GM12878 (cell line): ENCODE data around the gene GID8. TPM values are rescaled to one million over a fixed set of nuclear protein-coding genes. Genes with fewer than 3 reads are reported as not detected.

Experiments
- ATAC-seq: fragments of 200-7000 bp; cut with Tn5 transposase; 3 replicates; pipeline ENCODE4 v1.9.1; 2020; ENCODE audit warnings: mild to moderate bottlenecking, moderate library complexity
- BruUV-seq: library from RNA; stranded (reverse); fragments of 400-500 nt; replicated peaks from 2 replicates; lab custom pipeline; 2021; lab: Mats Ljungman, UMichigan
- CTCF ChIA-PET: fragments of 300-600 bp; sonication (Branson Sonifier 250); formaldehyde crosslinking; extraction: SDS; loops from one replicate; lab custom pipeline; 2021; ENCODE audit warnings: inconsistent platforms; lab: Yijun Ruan, JAX
- POLR2A ChIA-PET: fragments of 350-600 bp; formaldehyde crosslinking; extraction: SDS; loops from one replicate; lab custom pipeline; 2021; ENCODE audit warnings: inconsistent platforms; lab: Charles Lee
- RAD21 ChIA-PET: fragments of 300-600 bp; sonication (Branson Sonifier 250); formaldehyde crosslinking; loops from one replicate; lab custom pipeline; 2023; ENCODE audit warnings: antibody characterized with exemption; ENCODE audit not compliant: unreplicated experiment; lab: Charles Lee
- SMC1A ChIA-PET: fragments of 300-600 bp; sonication (Branson Sonifier 250); formaldehyde crosslinking; loops from one replicate; lab custom pipeline; 2023; ENCODE audit not compliant: unreplicated experiment, uncharacterized antibody; lab: Charles Lee
- DNase-seq: peaks from one replicate; pipeline ENCODE4 v3.0.0-alpha.2; 2011; ENCODE audit warnings: low read depth, low spot score
- FAIRE-seq: peaks from 3 replicates; lab custom pipeline; 2011; peaks lifted over from hg19 to GRCh38; lab: Jason Lieb, UNC
- H2AFZ ChIP-seq: 2 replicates; pipeline ENCODE4 v1.6.0; 2011; ENCODE audit warnings: low read depth, low read length, control low read depth; ENCODE audit not compliant: control insufficient read depth
- H3K27ac ChIP-seq: 2 replicates; pipeline ENCODE4 v1.5.1; 2011; ENCODE audit warnings: control low read depth; ENCODE audit not compliant: control insufficient read depth, insufficient read depth
- H3K27me3 ChIP-seq, 2 experiments: replicated peaks in 1 of 2; 2 replicates each; pipeline versions ENCODE4 v1.6.0 to v1.6.1; 2011; ENCODE audit warnings: low read length in 1 of 2; ENCODE audit not compliant: control insufficient read depth in 2 of 2, insufficient read depth in 2 of 2
- H3K36me3 ChIP-seq, 2 experiments: 2 replicates each; pipeline ENCODE4 v1.5.1; 2011; ENCODE audit warnings: low read length in 1 of 2; ENCODE audit not compliant: control insufficient read depth in 2 of 2, insufficient read depth in 2 of 2
- H3K4me1 ChIP-seq: 2 replicates; pipeline ENCODE4 v1.6.1; 2011; ENCODE audit warnings: mild to moderate bottlenecking, low read length, moderate library complexity, mixed read lengths; ENCODE audit not compliant: control insufficient read depth, insufficient read depth
- H3K4me2 ChIP-seq: 2 replicates; pipeline ENCODE4 v1.6.0; 2011; ENCODE audit warnings: control low read depth; ENCODE audit not compliant: control insufficient read depth, insufficient read depth
- H3K4me3 ChIP-seq: fragments of 200-600 bp; sonication (generic); 2 replicates; pipeline ENCODE4 v1.5.1; 2016
- H3K79me2 ChIP-seq: 2 replicates; pipeline ENCODE4 v1.6.0; 2011; ENCODE audit warnings: low read length; ENCODE audit not compliant: control insufficient read depth, insufficient read depth
- H3K9ac ChIP-seq: 2 replicates; pipeline ENCODE4 v1.8.0; 2011; ENCODE audit warnings: low read length, control low read depth, mixed read lengths; ENCODE audit not compliant: control insufficient read depth, insufficient read depth
- H3K9me3 ChIP-seq: replicated peaks from 3 replicates; pipeline ENCODE4 v1.5.1; 2011; ENCODE audit warnings: mild to moderate bottlenecking, low read length; ENCODE audit not compliant: control insufficient read depth, insufficient read depth
- H4K20me1 ChIP-seq: 2 replicates; pipeline ENCODE4 v1.6.0; 2011; ENCODE audit not compliant: control insufficient read depth, insufficient read depth
- BCL3 ChIP-seq: IDR thresholded peaks from 2 replicates; pipeline ENCODE4 v1.6.1; 2011; ENCODE audit warnings: borderline replicate concordance, low read depth, mild to moderate bottlenecking, moderate library complexity, low read length; ENCODE audit not compliant: insufficient read depth, poor library complexity, severe bottlenecking
- CBX3 ChIP-seq: fragments of 200-600 bp; sonication (generic); IDR thresholded peaks from 2 replicates; pipeline ENCODE4 v1.6.1; 2016; ENCODE audit warnings: low read depth, borderline replicate concordance
- GATAD2B ChIP-seq: fragments of 450-650 bp; conservative IDR thresholded peaks from 2 replicates; pipeline ENCODE4 v1.6.1; 2017; ENCODE audit warnings: low read depth, mild to moderate bottlenecking, moderate library complexity
- NFYB ChIP-seq: IDR thresholded peaks from 2 replicates; pipeline ENCODE4 v1.6.1; 2011; ENCODE audit warnings: low read depth, mild to moderate bottlenecking, low read length, improper control_type of control experiment, moderate library complexity; ENCODE audit not compliant: insufficient read depth
- RCOR1 ChIP-seq: conservative IDR thresholded peaks from 2 replicates; pipeline ENCODE4 v1.6.1; 2012; ENCODE audit warnings: low read depth, low read length, improper control_type of control experiment
- RFX5 ChIP-seq: IDR thresholded peaks from 2 replicates; pipeline ENCODE4 v1.6.1; 2011; ENCODE audit warnings: low read depth, low read length, improper control_type of control experiment
- SIX5 ChIP-seq: IDR thresholded peaks from 2 replicates; pipeline ENCODE4 v1.6.1; 2011; ENCODE audit warnings: mild to moderate bottlenecking, low read depth, low read length, moderate library complexity; ENCODE audit not compliant: severe bottlenecking
- STAT3 ChIP-seq: IDR thresholded peaks from 2 replicates; pipeline ENCODE4 v1.6.1; 2011; ENCODE audit warnings: low read depth, low read length, improper control_type of control experiment
- WGBS: methylation state at CpG from one replicate; pipeline ENCODE4 v1.1.6; 2016; ENCODE audit warnings: low lambda C conversion rate; ENCODE audit not compliant: insufficient replicate concordance, insufficient coverage; ENCODE audit errors: missing lambda C conversion rate; 5-methylcytosine and 5-hydroxymethylcytosine counted together
- in situ Hi-C: fragments of 300-500 bp; cut with MboI; formaldehyde crosslinking; loops from 9 replicates; pipeline ENCODE4 v1.14.3; 2018; ENCODE audit warnings: mixed read lengths
- intact Hi-C: fragments of 100-400 bp; cut with micrococcal nuclease; formaldehyde crosslinking; loops from one replicate; pipeline ENCODE4 v1.14.2; 2022; ENCODE audit not compliant: unreplicated experiment
- polyA plus RNA-seq, 11 experiments: library from polyadenylated mRNA; depleted of rRNA in 4 of 11; unstranded in 6 of 11; stranded (reverse) in 5 of 11; fragments of >200 nt; fragmentation: Nextera tagmentation in 4 of 11; fragmentation: Illumina TruSeq in 1 of 11; extraction: Ambion mirVana in 4 of 11; extraction: Trizol in 1 of 11; gene quantifications; 1 replicate in 1 of 11; 2 replicates in 10 of 11; pipeline versions ENCODE4 v1.2.1 to v1.2.3, GENCODE V29; 2011 to 2016; ENCODE audit warnings: inconsistent platforms in 2 of 11, missing spikeins in 2 of 11, low read depth in 1 of 11
- total RNA-seq, 4 experiments: library from RNA; depleted of rRNA in 3 of 4; stranded (reverse); fragments of >200 nt in 3 of 4; fragmentation: Illumina TruSeq in 1 of 4; extraction: Trizol in 1 of 4; gene quantifications; 2 replicates each; pipeline versions ENCODE4 v1.2.1 to v1.2.3, GENCODE V29; 2013 to 2021

Gene GID8
- total and polyA plus RNA-seq, 10 of the 15 experiments (the other 5 are each of a cell fraction or from before 2014, with no cell fraction given): 12.0 to 33.8 (median 22.2) TPM

- Histone ChIP-seq H3K4me3 (no peak overlapping the region), H3K4me2 (no peak overlapping the region), H3K79me2 (no peaks in the 10 kb centered on the region), H2AFZ (no peak overlapping the region), H3K36me3 (peaks cover 26 to 28% of the 10 kb centered on the region in 2 experiments), H3K4me1 (no peaks in the 10 kb centered on the region), H3K27me3 (no peaks in the 10 kb centered on the region), H3K9me3 (no peaks in the 10 kb centered on the region), H3K27ac (no peak overlapping the region), H4K20me1 (no peaks in the 10 kb centered on the region; the same call in 1 of the 2 replicates), H3K9ac (no peak overlapping the region)
- WGBS: 95% methylated on average over 17 of the region's 17 CpGs
- intact Hi-C loops (no loop called here), in situ Hi-C loops (no loop called here)
- SMC1A ChIA-PET: interaction anchor here (0.9 kb wide), 1 partner anchor 22 kb away, joined by 3 read pairs; no protein-coding TSS in a partner anchor
- TF ChIP-seq SIX5 (no peak), RFX5 (no peak), BCL3 (no peak), NFYB (no peak), STAT3 (no peak), GATAD2B (no peak), RCOR1 (no peak), CBX3 (no peak)
- DNase-seq (no peak), FAIRE-seq (no peak), ATAC-seq (no peak)
- POLR2A ChIA-PET: no interaction called here
- RAD21 ChIA-PET: no interaction called here
- no TSS peak for BruUV-seq
- CTCF ChIA-PET: interaction anchor here (1.2 kb wide), 1 partner anchor 120 kb away, joined by 3 read pairs; no protein-coding TSS in a partner anchor
These were observed 49.0 kb upstream of the GID8 start for GRCh38 chr20:62888910-62889309.
